ENCODE measurements around the gene CLEC2B.

CLEC2B gene

DNA sequence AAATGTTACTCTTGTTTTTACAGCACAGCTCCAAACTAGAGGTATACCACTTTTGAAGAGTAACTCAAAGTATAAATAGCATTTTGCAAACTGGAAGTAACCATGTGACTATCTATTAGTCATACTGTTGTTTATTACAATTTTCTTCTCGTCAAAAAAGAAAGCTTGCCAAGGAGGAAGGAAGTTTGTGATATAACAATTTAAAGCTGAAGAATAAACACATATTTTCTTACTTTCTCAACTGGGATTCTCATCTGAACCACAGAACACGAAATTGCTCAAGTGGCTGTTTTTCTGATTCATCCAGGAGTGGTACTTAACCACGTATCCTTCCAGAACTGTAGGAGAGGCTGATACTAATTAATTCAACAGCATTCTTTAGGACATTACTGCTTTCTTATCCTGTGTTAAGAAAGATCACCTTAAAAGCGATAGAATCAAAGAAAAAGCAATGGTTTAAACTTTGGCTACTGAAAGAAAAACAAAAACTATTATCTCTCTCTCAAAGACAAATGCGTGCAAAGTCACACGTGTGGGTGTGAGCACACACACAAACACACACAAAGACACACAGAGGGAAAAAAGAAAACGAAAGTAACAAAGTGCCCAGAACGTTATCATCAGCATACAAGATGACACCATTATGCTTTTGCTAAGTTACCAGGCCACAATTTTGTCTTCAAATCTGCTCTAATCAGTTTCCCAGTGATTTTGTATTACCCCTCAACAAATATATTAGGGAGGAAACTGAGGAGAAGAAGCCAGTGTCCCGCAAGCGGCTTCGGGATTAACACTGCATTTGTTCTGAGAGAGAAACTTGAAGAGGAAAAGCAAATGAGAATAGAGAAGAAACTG is at the start of gene CLEC2B:
TSS of gene CLEC2B (minus strand) at position 48 of the 855 bp plus-strand sequence.
- DNase-seq, result no peak
- Histone ChIP-seq H3K9me3 (no peaks in the 10 kb centered on the region), H3K27me3 (no peaks in the 10 kb centered on the region), H3K4me3 (peak within 1 kb of the TSS; percentile 34 to 43), H3K27ac (peak within 1 kb of the TSS; percentile 55 to 62), H3K4me1 (peaks cover 0 to 6% (median 0%) of the 10 kb centered on the region in 4 donors), H3K36me3 (no peaks in the 10 kb centered on the region)
- TF ChIP-seq, protein P1, sequence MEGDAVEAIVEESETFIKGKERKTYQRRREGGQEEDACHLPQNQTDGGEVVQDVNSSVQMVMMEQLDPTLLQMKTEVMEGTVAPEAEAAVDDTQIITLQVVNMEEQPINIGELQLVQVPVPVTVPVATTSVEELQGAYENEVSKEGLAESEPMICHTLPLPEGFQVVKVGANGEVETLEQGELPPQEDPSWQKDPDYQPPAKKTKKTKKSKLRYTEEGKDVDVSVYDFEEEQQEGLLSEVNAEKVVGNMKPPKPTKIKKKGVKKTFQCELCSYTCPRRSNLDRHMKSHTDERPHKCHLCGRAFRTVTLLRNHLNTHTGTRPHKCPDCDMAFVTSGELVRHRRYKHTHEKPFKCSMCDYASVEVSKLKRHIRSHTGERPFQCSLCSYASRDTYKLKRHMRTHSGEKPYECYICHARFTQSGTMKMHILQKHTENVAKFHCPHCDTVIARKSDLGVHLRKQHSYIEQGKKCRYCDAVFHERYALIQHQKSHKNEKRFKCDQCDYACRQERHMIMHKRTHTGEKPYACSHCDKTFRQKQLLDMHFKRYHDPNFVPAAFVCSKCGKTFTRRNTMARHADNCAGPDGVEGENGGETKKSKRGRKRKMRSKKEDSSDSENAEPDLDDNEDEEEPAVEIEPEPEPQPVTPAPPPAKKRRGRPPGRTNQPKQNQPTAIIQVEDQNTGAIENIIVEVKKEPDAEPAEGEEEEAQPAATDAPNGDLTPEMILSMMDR (IDR thresholded peaks at IDR 0.05), result no peak
- intact Hi-C loops (cut with DNase I; ENCODE audit: low total_unique reads), result no loop called here

DNA sequence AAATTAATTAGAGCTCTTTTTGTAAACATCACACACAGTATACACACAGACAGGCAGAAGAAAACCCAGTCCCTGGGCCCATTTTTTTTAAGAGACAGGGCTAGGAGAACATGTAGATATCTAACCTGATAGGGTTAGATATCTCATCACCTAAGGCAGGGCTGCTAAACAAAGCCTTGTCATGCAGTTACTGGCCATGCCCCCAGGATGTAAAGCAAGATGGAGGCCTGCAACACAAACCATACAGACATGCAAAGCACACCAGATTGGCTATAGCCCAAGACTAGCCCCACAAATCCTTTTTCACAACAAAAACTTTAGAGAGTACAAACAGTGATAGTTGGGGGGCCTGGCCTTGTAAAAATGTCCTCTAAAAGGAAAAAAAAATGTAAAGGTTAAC is 42.6 kb upstream of the CLEC2B start:
- TF ChIP-seq, protein P1 (IDR thresholded peaks at IDR 0.05), result no peak
- no peak for DNase-seq
- Histone ChIP-seq H3K9me3 (peaks cover 12 to 21% (median 16%) of the 10 kb centered on the region in 3 donors), H3K4me1 (no peaks in the 10 kb centered on the region), H3K36me3 (no peaks in the 10 kb centered on the region), H3K4me3 (no peak overlapping the region), H3K27ac (no peak overlapping the region), H3K27me3 (no peaks in the 10 kb centered on the region)
- intact Hi-C loops (cut with DNase I; ENCODE audit: low total_unique reads), result no loop called here

DNA sequence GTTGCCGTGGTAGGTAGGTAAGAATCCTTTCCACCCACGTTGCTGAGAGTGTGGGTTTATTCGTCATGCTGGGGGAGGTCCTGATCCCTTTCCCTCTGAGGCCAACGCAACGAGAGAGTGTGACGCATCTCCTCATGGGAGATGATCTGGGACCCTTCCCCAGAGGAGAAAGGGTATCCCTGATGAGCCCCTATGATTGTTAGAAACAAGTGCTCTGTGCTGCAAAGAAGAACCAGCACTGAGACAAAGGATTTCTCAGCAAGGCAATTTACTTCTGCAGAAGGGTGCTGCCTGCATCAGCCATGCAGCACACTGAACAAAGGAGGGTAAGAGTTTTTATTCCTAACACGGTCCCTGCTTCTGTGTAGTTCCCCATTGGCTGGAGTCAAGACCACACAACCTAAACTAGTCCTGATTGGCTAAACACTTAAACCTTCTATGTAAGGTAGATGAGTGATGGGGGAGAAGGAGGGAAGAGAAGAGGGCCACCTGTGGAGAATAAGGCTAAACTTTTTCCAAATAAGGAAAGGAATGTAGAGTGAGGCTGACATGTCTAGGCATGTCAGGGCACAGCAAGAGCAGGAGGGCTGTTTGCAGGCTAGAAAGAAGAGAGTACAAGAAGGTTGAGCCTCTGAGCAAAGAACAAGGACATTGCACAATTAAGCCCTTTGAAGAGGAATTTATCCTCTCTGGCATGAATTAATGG is 41.7 kb upstream of the CLEC2B start:
- Histone ChIP-seq H3K4me3 (no peak overlapping the region), H3K4me1 (no peaks in the 10 kb centered on the region), H3K9me3 (peaks cover 12 to 21% (median 16%) of the 10 kb centered on the region in 3 donors), H3K36me3 (no peaks in the 10 kb centered on the region), H3K27ac (no peak overlapping the region), H3K27me3 (no peaks in the 10 kb centered on the region)
- intact Hi-C loops (cut with DNase I; ENCODE audit: low total_unique reads), result no loop called here
- TF ChIP-seq, protein P1 (IDR thresholded peaks at IDR 0.05), result no peak
- DNase-seq, result no peak

DNA sequence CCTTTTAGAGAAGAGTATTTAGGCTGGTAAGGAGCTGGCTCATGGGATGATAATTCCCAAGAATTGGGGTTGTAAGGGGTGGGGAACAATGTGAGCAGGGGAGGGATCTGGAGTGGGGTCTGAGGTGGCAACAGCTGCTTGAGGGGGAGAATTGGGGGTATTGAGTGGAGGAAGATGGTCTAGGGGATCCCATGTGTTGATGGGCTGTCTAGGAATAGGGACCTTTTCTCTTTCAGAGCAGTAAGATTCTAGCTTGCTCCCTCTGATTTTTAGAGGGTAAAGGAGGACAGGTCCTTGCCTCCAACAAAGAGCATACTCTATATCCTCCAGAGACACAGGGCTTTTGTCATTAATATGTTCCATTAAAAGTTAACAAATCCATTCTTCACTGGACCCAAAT is 40.6 kb upstream of the CLEC2B start:
- intact Hi-C loops (cut with DNase I; ENCODE audit: low total_unique reads), result no loop called here
- H3K27ac ChIP-seq, result no peak overlapping the region
- TF ChIP-seq, protein P1 (IDR thresholded peaks at IDR 0.05), result no peak
- peaks cover 12 to 21% (median 16%) of the 10 kb centered on the region in 3 donors for H3K9me3 ChIP-seq
- H3K27me3 ChIP-seq, result no peaks in the 10 kb centered on the region
- no peak overlapping the region for H3K4me3 ChIP-seq
- DNase-seq, result no peak
- H3K4me1 ChIP-seq, result no peaks in the 10 kb centered on the region
- no peaks in the 10 kb centered on the region for H3K36me3 ChIP-seq

DNA sequence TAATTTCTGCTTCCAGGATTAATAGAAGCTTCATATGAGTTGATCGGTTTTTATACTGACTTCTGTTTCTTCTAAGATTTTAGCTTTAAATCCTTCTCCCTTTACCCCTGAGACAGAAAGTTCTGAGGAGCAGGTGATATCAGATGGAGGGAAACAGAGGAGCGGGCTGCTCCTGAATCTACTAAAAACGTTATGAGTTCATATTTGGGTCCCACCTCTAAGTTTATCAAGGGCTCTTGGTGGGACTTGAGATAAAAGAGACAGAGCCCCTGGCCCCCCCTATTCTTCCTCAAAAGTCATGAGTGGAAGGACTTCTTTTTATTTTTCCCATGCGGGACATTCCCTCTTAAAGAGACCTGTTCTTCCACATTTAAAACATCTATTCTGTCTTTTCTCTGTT is 39.2 kb upstream of the CLEC2B start:
- H3K4me3 ChIP-seq, result no peak overlapping the region

More for the DNA sequence above, 39.2 kb upstream of the CLEC2B start:
- Histone ChIP-seq H3K4me1 (no peaks in the 10 kb centered on the region), H3K27me3 (no peaks in the 10 kb centered on the region), H3K9me3 (peaks cover 12 to 21% (median 16%) of the 10 kb centered on the region in 3 donors), H3K36me3 (no peaks in the 10 kb centered on the region), H3K27ac (no peak overlapping the region)
- TF ChIP-seq, protein P1 (IDR thresholded peaks at IDR 0.05), result no peak
- intact Hi-C loops (cut with DNase I; ENCODE audit: low total_unique reads), result no loop called here
- DNase-seq, result no peak

All from tibial artery (tissue), 4 donors.